ENCODE data around the gene ZNF804A.

Gene ZNF804A

DNA sequence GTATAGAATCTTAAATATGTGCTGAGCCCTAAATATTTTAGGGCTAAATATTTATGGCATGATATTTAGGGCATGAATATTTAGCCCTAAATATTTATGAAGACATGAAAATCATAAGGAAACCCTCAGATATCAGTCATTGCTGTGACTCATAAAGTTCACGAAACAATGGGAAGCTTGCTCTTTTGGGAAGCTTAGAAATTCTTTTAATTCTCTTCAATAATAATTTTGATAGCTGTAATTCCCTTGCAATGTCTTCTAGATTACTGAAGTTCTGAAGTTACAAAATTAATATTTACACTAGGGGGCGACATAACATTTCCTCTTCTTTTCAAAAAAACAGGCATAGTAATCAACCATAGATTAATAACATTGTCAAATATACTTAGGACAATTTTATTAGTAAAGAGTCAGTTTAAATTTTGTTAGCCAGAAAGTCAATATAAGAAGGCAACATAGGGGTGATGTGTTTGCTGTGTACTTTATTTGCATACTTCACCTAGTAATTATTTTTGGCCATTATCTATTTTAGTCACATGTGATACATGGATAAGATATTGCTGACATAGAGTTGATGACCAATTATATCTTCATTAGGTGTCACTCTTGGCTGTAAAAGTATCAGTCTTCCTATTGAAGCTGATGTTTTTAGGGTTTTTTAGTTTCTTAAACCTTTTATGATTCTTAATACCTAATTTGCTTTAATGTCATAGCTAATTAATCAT is 13.2 kb downstream of the ZNF804A start:
- peak; percentile 5 for DNase-seq (ENCODE audit: low spot score)

- no peak for DNase-seq (ENCODE audit: low spot score)
Observed at GRCh38 chr2:184620367-184620766, 22.0 kb downstream of the ZNF804A start.

GRCh38 chr2:184624311-184624710 is 26.0 kb downstream of the ZNF804A start:
- DNase-seq (ENCODE audit: low spot score), result no peak

DNA sequence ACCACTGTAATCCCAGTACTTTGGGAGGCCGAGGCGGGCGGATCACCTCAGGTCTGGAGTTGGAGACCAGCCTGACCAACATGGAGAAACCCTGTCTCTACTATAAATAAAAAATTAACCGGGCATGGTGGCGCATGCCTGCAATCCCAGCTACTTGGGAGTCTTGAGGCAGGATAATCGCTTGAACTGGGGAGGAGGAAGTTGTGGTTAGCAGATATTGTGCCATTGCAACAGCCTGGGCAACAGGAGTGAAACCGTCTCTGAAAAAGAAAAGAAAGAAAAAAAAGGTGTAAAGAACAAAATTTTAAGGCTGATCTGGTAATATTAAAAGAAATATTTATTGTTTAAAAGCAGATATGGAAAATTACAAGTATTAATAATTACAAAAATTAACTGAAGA is 29.7 kb downstream of the ZNF804A start:
- DNase-seq (ENCODE audit: low spot score), result no peak

DNA sequence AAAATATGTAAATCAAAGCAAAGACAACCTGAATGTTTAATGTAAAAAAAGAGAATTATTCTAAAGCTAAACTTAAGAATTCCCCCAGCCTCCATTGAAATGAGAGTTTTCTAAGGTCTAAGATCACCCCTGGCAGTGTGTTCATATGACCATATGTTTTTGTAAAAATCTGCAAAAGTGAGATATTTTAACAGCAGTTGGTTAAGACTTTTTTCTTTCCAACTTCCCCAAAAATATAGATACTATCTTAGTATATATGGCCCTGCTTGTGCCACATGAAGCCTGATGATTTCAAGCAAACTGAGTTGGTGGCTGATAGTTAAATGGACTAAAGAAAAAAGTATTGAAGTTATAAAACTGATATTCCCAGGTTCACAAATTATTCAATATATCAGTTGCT is 35.4 kb downstream of the ZNF804A start:
- no peak for DNase-seq (ENCODE audit: low spot score)

- DNase-seq (ENCODE audit: low spot score), result no peak
Observed at GRCh38 chr2:184637781-184638180, 39.5 kb downstream of the ZNF804A start.

- no peak for DNase-seq (ENCODE audit: low spot score)
Observed at GRCh38 chr2:184644685-184645084, 46.4 kb downstream of the ZNF804A start.

DNA sequence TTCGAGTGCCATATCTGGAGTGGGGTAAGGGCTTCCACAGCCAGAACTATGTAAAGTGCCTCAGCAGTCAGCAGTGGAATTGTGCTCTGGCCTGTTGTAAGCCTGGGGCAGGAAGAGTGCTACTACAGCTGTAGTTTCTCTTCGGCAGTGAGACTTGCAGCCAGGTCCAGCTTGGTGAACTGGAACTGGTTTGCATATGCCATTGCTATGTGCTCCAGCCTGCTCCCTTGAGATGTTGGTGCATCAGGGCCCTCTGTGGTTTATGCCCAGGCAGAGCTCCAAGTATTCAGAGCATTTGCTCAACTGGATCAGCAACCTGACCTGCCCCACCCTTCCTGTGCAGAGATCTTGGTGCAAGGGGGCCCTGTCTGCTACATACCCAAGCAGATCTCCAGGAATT is 47.8 kb downstream of the ZNF804A start:
- DNase-seq (ENCODE audit: low spot score), result no peak

GRCh38 chr2:184646593-184646992 is 48.3 kb downstream of the ZNF804A start:
- DNase-seq (ENCODE audit: low spot score), result no peak

DNA sequence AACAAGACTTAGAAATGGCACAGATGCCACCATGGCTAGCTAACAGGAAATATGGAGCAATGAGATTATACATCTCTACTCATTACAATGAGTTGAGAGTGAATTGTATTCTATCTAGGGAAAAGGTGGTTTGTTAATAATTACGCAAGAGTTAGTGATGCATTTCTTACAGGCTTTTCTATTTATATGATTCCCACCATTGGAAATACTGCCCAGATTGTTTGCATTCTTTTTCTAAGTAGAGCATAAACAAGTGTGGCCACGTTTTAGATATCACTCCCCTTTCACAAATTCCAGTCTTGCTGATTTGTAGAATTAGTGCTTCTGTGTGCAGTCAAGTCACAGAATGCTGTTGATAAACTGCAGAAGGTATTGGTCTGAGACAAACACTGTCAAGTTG is 56.6 kb downstream of the ZNF804A start:
- no peak for DNase-seq (ENCODE audit: low spot score)

DNA sequence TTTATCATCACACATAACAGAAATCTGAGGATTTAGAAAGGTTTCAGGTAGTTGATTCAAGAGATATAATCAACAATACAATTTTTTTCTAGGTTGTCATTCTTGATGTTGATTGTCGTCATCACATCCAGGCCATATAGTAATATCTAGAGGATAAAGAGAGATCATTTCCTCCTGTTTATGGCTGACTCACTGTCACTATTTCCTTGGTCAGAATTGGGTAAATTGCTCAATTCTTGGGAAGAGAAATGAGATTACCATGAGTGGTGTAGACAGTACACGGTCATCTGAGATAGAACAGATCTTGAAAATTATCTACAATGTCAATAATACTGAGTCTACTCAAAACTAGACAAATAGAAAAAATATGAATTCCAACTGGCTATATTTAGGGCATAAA is 78.8 kb downstream of the ZNF804A start:
- no peak for DNase-seq (ENCODE audit: low spot score)

DNA sequence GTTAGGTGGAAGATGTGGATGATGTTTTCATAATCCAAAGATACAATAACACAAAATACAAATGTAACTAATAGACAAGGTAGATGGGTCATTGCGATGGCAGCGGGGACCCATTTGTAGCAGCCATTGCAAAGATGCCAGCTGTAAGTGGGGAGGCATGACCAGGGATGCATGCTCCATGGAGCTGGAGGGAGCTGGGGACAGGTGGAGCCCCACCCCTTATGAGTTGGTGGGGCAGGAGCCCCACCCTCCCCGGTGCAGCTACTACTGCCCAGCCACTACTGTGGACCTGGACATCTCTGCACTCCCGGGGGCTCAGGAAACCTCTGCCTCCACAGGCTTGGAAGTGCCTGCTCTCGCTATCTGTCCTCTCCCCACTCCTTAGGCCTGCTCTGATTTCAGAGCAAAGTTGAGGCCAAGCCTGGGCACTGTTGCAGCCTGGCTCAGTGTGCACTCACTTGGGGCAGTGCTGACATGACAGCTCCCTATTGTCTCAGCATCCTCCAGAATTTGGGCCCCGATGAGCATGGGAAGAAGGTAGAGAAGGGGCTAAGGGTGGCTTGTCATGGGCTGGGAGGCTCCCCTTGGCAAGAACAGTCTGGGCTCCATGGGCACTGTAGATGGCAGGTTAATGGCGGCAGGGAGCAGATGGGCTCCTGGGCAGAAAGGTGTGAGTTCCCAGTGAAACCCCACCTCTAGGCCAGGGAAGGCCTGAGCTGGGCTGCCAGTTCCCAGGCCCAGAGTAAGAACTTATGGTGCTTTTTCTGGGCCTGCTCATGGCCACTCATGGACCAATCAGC is 81.1 kb downstream of the ZNF804A start:
- DNase-seq (ENCODE audit: low spot score), result no peak

- DNase-seq (ENCODE audit: low spot score), result no peak
Observed at GRCh38 chr2:184680825-184681224, 82.5 kb downstream of the ZNF804A start.

- DNase-seq (ENCODE audit: low spot score), result no peak
Observed at GRCh38 chr2:184681642-184682321, 83.5 kb downstream of the ZNF804A start.

DNA sequence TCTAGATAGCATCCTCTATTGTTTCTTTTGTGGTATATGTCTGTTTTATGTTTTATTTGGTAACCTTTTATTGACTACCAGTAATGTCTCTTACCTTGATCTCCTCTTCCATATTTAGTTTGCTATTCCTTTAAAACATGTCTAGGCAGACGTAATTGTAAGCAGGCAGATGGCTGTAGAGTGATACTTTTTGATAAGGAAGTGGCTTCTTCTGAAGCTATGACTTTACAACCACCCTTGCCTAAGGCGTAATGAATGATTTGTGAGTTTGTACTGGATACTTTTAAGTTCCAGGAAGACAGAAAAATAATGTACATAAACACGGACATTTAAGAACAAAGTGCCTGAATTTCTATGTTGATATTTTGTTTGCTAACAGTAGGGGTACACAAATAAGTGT is 85.6 kb downstream of the ZNF804A start:
- DNase-seq (ENCODE audit: low spot score), result no peak

- no peak for DNase-seq (ENCODE audit: low spot score)
Observed at GRCh38 chr2:184685999-184686841, 87.9 kb downstream of the ZNF804A start.

DNA sequence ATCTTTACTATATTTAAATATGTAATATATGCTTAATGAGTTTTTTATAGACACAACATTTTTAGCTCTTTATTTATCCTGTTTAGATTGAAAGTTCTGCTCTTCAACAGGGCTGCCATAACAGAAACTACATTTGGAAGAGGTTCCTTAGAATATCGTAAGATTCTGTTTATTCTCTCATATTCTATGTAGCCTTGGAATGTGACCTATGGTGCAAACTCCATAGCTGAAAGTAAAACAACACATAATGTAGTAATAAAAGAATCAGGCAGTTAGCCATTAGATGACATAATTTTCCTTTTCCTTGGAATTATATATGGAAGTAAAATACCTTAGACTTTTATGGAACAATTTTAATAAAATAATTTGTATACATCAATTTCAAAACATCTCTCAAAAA is 91.3 kb downstream of the ZNF804A start:
- DNase-seq (ENCODE audit: low spot score), result no peak

GRCh38 chr2:184692141-184692734 is 93.9 kb downstream of the ZNF804A start:
- no peak for DNase-seq (ENCODE audit: low spot score)

DNA sequence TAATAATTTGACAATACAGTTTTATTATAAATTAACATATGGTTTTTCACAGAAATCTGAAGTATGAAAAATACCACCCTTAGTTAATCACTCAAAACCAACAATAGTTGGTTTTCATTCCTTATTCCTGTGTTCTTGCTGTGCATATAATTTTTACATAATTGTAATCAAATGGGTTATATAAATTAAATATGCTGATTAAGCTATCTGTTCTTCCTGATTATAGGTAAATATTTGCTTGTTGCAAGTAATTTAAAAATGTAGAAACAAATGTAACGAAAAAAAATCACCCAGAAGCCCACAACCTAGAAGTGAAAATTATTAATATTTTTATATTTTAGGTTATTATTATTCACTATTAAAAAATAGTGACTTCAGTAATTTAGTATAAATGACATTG is 98.3 kb downstream of the ZNF804A start:
- no peak for DNase-seq (ENCODE audit: low spot score)

GRCh38 chr2:184698476-184698875 is 100.1 kb downstream of the ZNF804A start:
- DNase-seq (ENCODE audit: low spot score), result no peak

- DNase-seq (ENCODE audit: low spot score), result no peak
Observed at GRCh38 chr2:184721881-184722280, 123.6 kb downstream of the ZNF804A start.

DNA sequence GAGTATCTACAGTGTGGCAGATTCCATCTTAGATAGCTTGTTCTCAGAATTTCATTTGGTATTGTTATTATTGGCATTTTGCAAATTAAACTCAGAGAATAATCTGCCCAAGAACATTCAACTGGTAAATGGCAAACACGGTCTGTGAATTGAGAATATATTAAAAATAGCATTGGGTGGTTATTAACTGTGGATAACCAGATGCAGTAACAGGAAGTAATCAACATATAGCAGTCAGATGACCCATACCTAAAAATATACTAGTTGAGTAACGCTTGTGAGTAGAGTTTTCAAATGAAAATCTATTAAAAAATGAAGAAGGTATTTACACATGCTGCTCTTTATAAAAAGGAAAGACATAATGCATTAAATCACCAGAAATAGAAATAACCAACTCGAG is 129.5 kb downstream of the ZNF804A start:
- DNase-seq (ENCODE audit: low spot score), result no peak

Measured in activated CD4-positive, alpha-beta T cell treated with anti-CD3 and anti-CD28 coated beads, Interleukin-2, Interleukin-4, amounts not matched to agents 100 ng/mL and 50 ng/mL, durations not matched to agents 16 hours and 8 hours (primary cell).